T-helper 1 cell treated with Interleukin-12 subunit alpha and Interleukin-12 subunit beta and Interleukin-4 antibody, amounts not matched to agents 30 μg/mL and 1 μg/mL, for 36 hours (primary cell): ENCODE measurements around the gene PLA2G12A.
A peak's percentile ranks its signal among the peaks of the same experiment; 100 is the strongest.

Source experiments
- H3K27ac Mint-ChIP-seq: one replicate; pipeline ENCODE4 v1.8.0; 2021; ENCODE audit warnings: mild to moderate bottlenecking, mixed read lengths
- H3K27me3 Mint-ChIP-seq: one replicate; pipeline ENCODE4 v1.8.0; 2021; ENCODE audit warnings: low read depth, mixed read lengths
- H3K36me3 Mint-ChIP-seq: one replicate; pipeline ENCODE4 v1.8.0; 2021; ENCODE audit warnings: low read depth, mixed read lengths
- H3K4me1 Mint-ChIP-seq: one replicate; pipeline ENCODE4 v1.8.0; 2021; ENCODE audit warnings: low read depth, mixed read lengths
- H3K4me3 Mint-ChIP-seq: one replicate; pipeline ENCODE4 v1.8.0; 2021; ENCODE audit warnings: mild to moderate bottlenecking, moderate library complexity, mixed read lengths
- H3K9me3 Mint-ChIP-seq: one replicate; pipeline ENCODE4 v1.8.0; 2021; ENCODE audit warnings: mixed read lengths

Gene PLA2G12A

DNA sequence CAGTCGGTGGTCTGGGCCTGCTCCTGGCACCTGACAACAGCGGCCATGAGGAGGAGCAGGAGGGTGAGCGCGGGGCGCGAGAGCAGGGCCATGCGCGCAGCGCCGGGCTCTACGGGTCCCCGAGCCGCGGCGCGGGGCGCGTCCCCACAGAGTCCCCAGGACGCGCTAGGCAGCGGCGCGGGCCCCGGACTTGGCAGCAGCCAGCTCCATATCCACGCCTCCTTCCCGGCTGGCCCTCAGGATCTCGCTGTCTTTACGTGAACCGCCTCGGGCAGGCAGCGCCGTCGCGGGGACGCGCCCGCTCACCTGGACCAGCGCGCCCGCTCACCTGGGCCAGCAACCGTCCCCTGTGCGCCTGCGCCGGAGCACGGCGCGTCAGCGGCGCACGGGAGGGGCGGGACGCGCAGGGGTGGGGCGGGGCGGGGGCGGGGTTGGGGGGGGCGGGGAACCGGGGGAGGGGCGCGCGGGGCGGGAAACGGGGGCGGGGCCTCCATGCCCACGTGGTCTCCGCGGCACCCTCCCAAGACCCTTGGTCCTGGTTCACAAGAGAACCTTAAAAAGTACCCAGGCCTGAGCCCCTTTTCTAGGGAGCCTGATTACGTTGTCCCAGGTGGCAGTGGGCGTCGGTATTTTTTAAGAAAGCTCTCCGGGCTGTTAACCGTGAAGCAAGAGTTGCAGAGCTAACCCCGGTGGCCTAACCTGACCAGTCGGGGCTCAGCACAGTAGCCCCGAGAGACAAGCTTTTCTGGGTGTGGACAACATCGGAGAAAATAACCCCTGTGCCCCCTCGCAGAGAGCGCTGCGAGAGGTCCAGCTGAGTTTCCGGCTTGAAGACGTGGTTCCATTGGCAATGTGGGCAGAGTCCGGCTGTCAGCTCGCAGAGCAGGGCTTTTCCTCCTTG lies at the start of gene PLA2G12A:
Gene PLA2G12A (minus strand): TSS at position 353 of the 901 bp plus-strand sequence. CDS start 261 bp downstream, at position 92.
- H3K36me3 Mint-ChIP-seq = peaks cover 6% of the 10 kb centered on the region
- H3K4me3 Mint-ChIP-seq = peak within 1 kb of the TSS; percentile 84
- no peaks in the 10 kb centered on the region for H3K9me3 Mint-ChIP-seq
- no peaks in the 10 kb centered on the region for H3K27me3 Mint-ChIP-seq
- H3K4me1 Mint-ChIP-seq = peaks cover 18% of the 10 kb centered on the region
- H3K27ac Mint-ChIP-seq = peak within 1 kb of the TSS; percentile 50

GRCh38 chr4:109764789-109765402 lies 35.0 kb upstream of the PLA2G12A start:
- no peaks in the 10 kb centered on the region for H3K4me1 Mint-ChIP-seq
- peaks cover 18% of the 10 kb centered on the region for H3K27me3 Mint-ChIP-seq
- no peak overlapping the region for H3K4me3 Mint-ChIP-seq
- no peak overlapping the region for H3K27ac Mint-ChIP-seq
- H3K9me3 Mint-ChIP-seq = no peaks in the 10 kb centered on the region
- H3K36me3 Mint-ChIP-seq = no peaks in the 10 kb centered on the region

GRCh38 chr4:109764376-109764775 lies 34.5 kb upstream of the PLA2G12A start:
- Mint-ChIP-seq H3K4me3 (no peak overlapping the region), H3K36me3 (no peaks in the 10 kb centered on the region), H3K27me3 (peaks cover 15% of the 10 kb centered on the region), H3K27ac (no peak overlapping the region), H3K9me3 (no peaks in the 10 kb centered on the region), H3K4me1 (no peaks in the 10 kb centered on the region)

DNA sequence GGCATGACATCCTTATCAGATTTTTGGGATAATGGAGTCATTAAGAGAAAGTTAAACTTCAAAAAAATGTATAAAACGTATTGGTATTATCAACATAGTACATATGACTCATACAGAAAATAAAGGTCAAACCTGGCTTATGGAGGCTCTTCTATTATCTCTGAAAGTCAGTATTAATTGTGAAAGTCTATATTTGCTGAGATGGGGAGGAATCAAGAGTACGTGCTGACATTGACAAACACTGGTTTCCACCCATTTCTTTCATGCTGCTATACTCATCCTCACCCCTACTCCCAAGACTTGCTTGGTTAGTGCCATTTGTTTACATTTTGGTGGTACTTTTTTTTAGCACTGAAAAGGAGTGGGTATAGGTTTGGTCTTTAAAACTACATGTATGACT lies 30.8 kb upstream of the PLA2G12A start:
- no peak overlapping the region for H3K27ac Mint-ChIP-seq
- H3K36me3 Mint-ChIP-seq = no peaks in the 10 kb centered on the region
- H3K4me1 Mint-ChIP-seq = no peaks in the 10 kb centered on the region
- no peak overlapping the region for H3K4me3 Mint-ChIP-seq
- no peaks in the 10 kb centered on the region for H3K9me3 Mint-ChIP-seq
- peaks cover 9% of the 10 kb centered on the region for H3K27me3 Mint-ChIP-seq

DNA sequence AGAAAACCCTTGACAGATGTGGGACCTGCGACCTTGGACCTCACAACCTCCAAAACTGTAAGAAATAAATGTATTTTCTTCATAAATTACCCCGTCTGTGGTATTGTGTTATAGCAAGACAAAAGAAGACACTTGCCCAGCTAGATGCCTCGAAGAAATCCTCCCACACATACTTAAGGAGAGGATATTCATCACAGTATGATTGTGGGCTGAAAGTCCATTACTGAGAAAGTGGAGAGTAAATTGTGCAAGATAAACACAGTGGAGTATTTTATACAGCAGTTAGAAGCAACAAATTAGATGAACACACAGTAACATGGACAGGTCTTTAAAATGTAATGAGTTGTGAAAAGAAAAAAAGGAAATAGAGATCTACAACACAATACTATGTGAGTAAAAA lies 25.8 kb upstream of the PLA2G12A start:
- no peaks in the 10 kb centered on the region for H3K36me3 Mint-ChIP-seq
- H3K4me1 Mint-ChIP-seq = no peaks in the 10 kb centered on the region
- H3K4me3 Mint-ChIP-seq = no peak overlapping the region
- H3K27ac Mint-ChIP-seq = no peak overlapping the region
- H3K27me3 Mint-ChIP-seq = no peaks in the 10 kb centered on the region
- H3K9me3 Mint-ChIP-seq = no peaks in the 10 kb centered on the region

GRCh38 chr4:109754093-109754857 lies 24.4 kb upstream of the PLA2G12A start:
- Mint-ChIP-seq H3K9me3 (no peaks in the 10 kb centered on the region), H3K27me3 (no peaks in the 10 kb centered on the region), H3K4me3 (no peak overlapping the region)

DNA sequence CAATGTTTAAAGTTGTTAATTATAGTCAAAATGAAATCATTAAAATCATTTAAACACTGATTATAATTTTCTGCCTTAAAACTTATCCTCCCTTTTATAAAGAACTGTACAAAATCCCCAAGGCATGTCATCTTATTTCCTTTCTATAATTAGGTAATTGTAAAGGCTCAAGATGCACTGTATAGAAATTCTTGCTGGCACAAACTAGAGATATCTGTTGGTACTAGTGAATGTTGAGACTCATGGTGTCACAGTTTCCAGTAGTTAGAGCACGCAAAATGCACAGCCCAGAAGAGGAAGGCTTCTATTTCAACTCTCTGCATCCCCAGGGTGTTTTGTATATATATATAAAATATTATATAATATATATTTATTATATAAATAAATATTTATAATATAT lies 22.7 kb upstream of the PLA2G12A start:
- Mint-ChIP-seq H3K4me3 (no peak overlapping the region), H3K27me3 (no peaks in the 10 kb centered on the region), H3K9me3 (no peaks in the 10 kb centered on the region), H3K4me1 (no peaks in the 10 kb centered on the region), H3K27ac (no peak overlapping the region), H3K36me3 (no peaks in the 10 kb centered on the region)

More at GRCh38 chr4:109754093-109754857, 24.4 kb upstream of the PLA2G12A start:
- no peak overlapping the region for H3K27ac Mint-ChIP-seq
- H3K36me3 Mint-ChIP-seq = no peaks in the 10 kb centered on the region
- H3K4me1 Mint-ChIP-seq = no peaks in the 10 kb centered on the region

DNA sequence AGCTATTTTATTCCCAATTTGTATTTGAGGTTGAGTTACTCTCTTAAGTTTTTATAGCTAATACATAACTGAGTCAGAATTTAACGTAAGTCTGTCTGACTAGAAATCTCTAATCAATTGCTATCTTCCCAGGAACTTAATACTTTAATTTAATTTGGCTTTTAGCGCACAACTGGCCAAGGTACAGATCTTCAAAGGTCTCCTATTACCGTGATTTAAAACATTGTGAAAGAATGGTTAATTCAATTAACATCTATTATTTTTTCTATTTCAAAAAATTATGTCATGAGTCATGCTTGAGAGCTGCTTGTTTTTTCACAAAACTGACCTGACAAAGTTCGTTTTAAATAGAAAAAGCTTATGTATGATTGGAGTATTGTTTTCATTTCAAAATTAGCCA lies 22.0 kb upstream of the PLA2G12A start:
- Mint-ChIP-seq H3K4me1 (no peaks in the 10 kb centered on the region), H3K36me3 (no peaks in the 10 kb centered on the region)

GRCh38 chr4:109750652-109751244 lies 20.9 kb upstream of the PLA2G12A start:
- Mint-ChIP-seq H3K27me3 (peaks cover 11% of the 10 kb centered on the region), H3K4me1 (no peaks in the 10 kb centered on the region), H3K9me3 (no peaks in the 10 kb centered on the region), H3K27ac (no peak overlapping the region), H3K4me3 (no peak overlapping the region), H3K36me3 (no peaks in the 10 kb centered on the region)

More for the DNA sequence above, 22.0 kb upstream of the PLA2G12A start:
- H3K9me3 Mint-ChIP-seq = no peaks in the 10 kb centered on the region
- peaks cover 6% of the 10 kb centered on the region for H3K27me3 Mint-ChIP-seq
- H3K27ac Mint-ChIP-seq = no peak overlapping the region
- H3K4me3 Mint-ChIP-seq = no peak overlapping the region

GRCh38 chr4:109749388-109750082 lies 19.7 kb upstream of the PLA2G12A start:
- Mint-ChIP-seq H3K27ac (no peak overlapping the region), H3K36me3 (no peaks in the 10 kb centered on the region), H3K4me3 (no peak overlapping the region), H3K4me1 (no peaks in the 10 kb centered on the region), H3K9me3 (no peaks in the 10 kb centered on the region), H3K27me3 (peaks cover 13% of the 10 kb centered on the region)

- Mint-ChIP-seq H3K9me3 (no peaks in the 10 kb centered on the region), H3K27ac (no peak overlapping the region), H3K27me3 (peaks cover 18% of the 10 kb centered on the region), H3K36me3 (no peaks in the 10 kb centered on the region), H3K4me3 (no peak overlapping the region), H3K4me1 (no peaks in the 10 kb centered on the region)
These were observed 18.2 kb upstream of the PLA2G12A start for GRCh38 chr4:109748114-109748513.

DNA sequence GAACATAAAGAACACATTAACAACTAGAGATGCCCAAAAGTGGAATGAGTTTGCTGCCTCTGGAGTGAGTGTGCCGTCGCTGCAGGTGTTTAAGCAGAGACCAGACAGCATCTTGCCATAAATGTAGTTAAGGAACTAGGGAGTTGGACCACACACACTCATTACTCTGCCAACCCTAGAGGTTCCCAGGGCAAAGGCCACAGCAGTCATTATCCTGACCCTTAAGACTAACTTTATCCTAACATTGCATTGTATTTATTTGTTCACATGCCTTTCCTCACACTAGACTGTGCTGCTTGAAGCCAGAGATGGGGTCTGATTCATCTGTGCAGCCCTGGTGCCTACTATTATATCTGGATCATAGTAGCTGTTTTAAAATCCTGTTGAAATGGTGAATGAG lies 16.9 kb upstream of the PLA2G12A start:
- Mint-ChIP-seq H3K9me3 (no peaks in the 10 kb centered on the region), H3K4me3 (no peak overlapping the region), H3K27me3 (peaks cover 27% of the 10 kb centered on the region), H3K36me3 (no peaks in the 10 kb centered on the region), H3K27ac (no peak overlapping the region), H3K4me1 (no peaks in the 10 kb centered on the region)

DNA sequence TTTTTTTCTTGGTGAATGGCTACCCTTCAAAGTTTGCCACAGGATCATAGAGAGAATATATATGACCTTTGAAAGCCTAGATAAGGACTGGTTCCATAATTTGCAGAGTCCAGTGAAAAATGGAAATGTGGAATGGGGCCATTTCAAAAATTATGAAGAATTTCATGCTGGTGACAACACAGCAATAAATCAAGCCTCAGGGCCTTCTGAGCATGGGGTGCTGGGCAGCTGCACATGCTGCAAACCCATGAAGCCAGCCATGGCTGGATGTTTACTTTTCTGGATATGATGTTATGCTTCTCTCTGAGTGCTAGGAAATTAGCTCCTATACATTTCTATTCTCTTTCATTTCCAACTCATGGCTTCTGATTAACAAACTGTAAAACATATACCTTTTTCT lies 16.0 kb upstream of the PLA2G12A start:
- no peaks in the 10 kb centered on the region for H3K9me3 Mint-ChIP-seq

DNA sequence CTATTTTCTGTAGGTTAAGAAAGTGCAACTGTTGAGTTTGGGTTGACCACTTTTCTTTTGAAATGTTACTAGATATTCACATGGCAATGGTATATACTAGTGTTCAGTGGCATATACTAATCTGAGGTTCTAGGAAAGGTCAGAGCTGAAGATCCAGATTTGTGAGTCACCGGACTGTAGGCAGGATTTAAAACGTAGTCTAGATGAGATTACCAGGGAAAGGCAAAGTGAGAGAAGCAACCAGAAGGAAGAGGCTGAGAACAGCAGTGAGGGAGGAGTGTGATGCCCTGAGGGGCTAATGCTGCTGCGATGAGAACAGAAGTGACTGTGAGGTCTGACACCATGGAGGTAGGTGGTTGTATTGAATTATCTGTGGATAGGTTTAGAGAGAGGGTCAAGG lies 9.7 kb upstream of the PLA2G12A start:
- Mint-ChIP-seq H3K27ac (no peak overlapping the region), H3K9me3 (no peaks in the 10 kb centered on the region), H3K36me3 (no peaks in the 10 kb centered on the region), H3K4me3 (no peak overlapping the region), H3K27me3 (peaks cover 31% of the 10 kb centered on the region), H3K4me1 (no peaks in the 10 kb centered on the region)

More for the DNA sequence above, 16.0 kb upstream of the PLA2G12A start:
- peaks cover 33% of the 10 kb centered on the region for H3K27me3 Mint-ChIP-seq
- H3K4me3 Mint-ChIP-seq = no peak overlapping the region
- no peaks in the 10 kb centered on the region for H3K36me3 Mint-ChIP-seq
- H3K4me1 Mint-ChIP-seq = no peaks in the 10 kb centered on the region
- H3K27ac Mint-ChIP-seq = no peak overlapping the region
